PFSK-1 (cell line): ENCODE results near the gene EWSR1.

Experiments
- FOXP2 ChIP-seq: optimal IDR thresholded peaks from 2 replicates; pipeline ENCODE3; 2011; ENCODE audit warnings: borderline replicate concordance, control low read depth, inconsistent platforms; ENCODE audit not compliant: insufficient read depth; ENCODE audit errors: extremely low read length, extremely low read depth
- POLR2AphosphoS5 ChIP-seq: IDR thresholded peaks from 2 replicates; pipeline ENCODE4 v1.6.1; 2012; ENCODE audit warnings: low read depth, mild to moderate bottlenecking, control low read depth, low read length, moderate library complexity
- SIN3A ChIP-seq: IDR thresholded peaks from 2 replicates; pipeline ENCODE4 v1.6.1; 2012; ENCODE audit warnings: mild to moderate bottlenecking, low read length, moderate library complexity, borderline replicate concordance; ENCODE audit not compliant: insufficient read depth
- TAF1 ChIP-seq: IDR thresholded peaks from 2 replicates; pipeline ENCODE4 v1.6.1; 2012; ENCODE audit warnings: low read length, control low read depth, borderline replicate concordance; ENCODE audit not compliant: insufficient read depth
- TF ChIP-seq, protein P1 (sequence below), 2 experiments: IDR thresholded peaks; 2 replicates each; pipeline versions ENCODE4 v1.6.1 to v1.8.0; 2011 to 2012; ENCODE audit warnings: low read depth in 2 of 2, low read length in 2 of 2, control low read depth in 1 of 2, inconsistent platforms in 1 of 2, mild to moderate bottlenecking in 1 of 2, moderate library complexity in 1 of 2; ENCODE audit not compliant: insufficient read depth in 1 of 2

Gene EWSR1

DNA sequence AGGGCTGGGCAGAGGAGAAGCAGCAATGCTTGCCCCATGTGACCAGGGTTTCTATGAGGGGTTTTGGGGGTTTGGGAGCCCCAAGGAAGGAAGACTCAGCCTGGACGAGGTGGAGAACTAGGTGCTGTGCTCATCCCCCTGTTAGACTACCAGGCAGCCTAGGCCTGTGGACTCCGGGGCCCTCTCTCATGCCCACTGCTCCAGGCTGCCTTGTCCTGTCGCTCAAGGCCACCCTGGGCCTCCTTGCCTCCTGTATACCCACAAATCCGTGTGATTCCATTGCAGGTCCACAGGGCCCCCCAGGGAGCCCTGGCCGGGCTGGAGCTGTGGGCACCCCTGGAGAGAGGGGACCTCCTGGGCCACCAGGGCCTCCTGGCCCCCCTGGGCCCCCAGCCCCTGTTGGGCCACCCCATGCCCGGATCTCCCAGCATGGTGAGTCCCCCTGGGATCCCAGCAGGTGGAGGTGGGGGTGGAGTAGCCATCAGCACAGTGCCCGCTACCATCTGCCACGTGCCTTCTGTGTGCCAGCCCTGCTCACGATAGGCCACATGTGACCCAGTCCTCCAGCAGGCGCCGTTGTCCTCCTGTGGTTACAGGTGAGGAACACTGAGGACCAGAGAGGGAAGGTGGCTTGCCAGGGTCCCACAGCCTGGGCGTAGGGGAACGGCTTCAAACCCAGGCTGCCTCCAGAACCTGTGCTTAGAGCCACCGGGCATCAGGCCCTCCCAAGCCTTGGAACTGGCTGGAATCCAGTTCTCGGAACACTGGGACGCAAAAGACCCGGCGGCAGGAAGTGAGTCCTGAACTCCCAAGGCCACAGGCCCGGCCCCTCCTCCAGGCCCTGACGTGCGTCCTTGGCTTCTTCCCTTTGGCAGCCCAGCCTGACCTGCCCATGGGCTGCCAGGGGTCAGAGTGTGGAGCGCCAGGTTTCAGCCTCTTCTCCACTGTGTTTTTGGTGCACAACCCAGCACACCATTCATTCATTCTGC, 35.8 kb upstream of the EWSR1 start:
- TF ChIP-seq POLR2AphosphoS5 (no peak), SIN3A (no peak), FOXP2 (no peak), TAF1 (no peak)
- TF ChIP-seq, protein P1, sequence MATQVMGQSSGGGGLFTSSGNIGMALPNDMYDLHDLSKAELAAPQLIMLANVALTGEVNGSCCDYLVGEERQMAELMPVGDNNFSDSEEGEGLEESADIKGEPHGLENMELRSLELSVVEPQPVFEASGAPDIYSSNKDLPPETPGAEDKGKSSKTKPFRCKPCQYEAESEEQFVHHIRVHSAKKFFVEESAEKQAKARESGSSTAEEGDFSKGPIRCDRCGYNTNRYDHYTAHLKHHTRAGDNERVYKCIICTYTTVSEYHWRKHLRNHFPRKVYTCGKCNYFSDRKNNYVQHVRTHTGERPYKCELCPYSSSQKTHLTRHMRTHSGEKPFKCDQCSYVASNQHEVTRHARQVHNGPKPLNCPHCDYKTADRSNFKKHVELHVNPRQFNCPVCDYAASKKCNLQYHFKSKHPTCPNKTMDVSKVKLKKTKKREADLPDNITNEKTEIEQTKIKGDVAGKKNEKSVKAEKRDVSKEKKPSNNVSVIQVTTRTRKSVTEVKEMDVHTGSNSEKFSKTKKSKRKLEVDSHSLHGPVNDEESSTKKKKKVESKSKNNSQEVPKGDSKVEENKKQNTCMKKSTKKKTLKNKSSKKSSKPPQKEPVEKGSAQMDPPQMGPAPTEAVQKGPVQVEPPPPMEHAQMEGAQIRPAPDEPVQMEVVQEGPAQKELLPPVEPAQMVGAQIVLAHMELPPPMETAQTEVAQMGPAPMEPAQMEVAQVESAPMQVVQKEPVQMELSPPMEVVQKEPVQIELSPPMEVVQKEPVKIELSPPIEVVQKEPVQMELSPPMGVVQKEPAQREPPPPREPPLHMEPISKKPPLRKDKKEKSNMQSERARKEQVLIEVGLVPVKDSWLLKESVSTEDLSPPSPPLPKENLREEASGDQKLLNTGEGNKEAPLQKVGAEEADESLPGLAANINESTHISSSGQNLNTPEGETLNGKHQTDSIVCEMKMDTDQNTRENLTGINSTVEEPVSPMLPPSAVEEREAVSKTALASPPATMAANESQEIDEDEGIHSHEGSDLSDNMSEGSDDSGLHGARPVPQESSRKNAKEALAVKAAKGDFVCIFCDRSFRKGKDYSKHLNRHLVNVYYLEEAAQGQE (IDR thresholded peaks at IDR 0.05; ENCODE audit: insufficient read depth in 1 of 2, low read depth in 2 of 2, low read length in 2 of 2): no peak

DNA sequence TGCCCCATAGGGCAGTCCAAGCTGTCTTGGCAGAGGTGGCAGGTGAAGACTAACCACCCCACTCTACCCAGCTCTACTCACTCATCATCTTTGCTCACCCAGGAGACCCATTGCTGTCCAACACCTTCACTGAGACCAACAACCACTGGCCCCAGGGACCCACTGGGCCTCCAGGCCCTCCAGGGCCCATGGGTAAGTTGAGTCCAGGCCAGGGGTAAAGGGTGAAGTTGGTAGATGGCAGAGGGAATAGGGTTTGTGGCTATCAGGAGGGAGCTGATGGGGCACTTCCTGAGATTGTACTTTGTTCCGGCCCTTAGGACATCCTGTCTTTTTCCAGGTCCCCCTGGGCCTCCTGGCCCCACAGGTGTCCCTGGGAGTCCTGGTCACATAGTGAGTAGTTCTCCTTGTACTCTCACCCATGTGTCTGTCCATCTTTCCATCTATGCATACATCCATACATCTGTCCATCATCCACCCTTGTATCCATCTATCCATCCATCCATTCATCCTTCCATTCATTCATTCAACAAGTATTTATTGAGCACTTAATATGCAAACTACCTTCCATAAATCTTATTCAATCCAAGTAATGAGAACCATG, 34.7 kb upstream of the EWSR1 start:
- TF ChIP-seq SIN3A (no peak), FOXP2 (no peak), TAF1 (no peak), POLR2AphosphoS5 (no peak)
- TF ChIP-seq, protein P1 (IDR thresholded peaks at IDR 0.05; ENCODE audit: insufficient read depth in 1 of 2, low read depth in 2 of 2, low read length in 2 of 2): no peak

DNA sequence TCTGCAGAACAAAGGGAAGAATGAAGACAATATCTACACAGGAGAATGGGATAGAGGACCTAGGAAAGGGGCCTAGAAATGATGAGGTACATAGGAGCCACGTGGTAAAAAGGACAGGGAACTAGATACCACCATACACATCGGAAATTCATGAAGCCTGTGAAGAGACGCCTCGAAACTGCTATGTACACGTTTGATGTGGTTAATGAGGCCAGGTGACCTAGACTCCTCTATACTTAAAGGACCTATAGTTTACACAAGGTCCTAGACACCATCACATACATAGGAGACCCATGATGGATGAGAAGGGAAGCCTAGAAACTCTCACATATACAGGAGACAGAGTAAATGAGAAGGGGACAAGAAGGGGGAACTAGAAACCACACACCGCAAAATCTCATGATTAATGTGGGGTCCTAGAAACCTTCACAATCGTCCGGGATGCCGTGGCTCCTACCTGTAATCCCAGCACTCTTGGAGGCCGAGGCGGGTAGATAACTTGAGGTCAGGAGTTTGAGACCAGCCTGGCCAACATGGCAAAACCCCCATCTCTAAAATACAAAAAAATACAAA, 24.1 kb upstream of the EWSR1 start:
- no peak for TF ChIP-seq POLR2AphosphoS5
- TF ChIP-seq FOXP2: no peak
- TF ChIP-seq, protein P1 (IDR thresholded peaks at IDR 0.05; ENCODE audit: insufficient read depth in 1 of 2, low read depth in 2 of 2, low read length in 2 of 2): no peak
- no peak for TF ChIP-seq SIN3A
- no peak for TF ChIP-seq TAF1

DNA sequence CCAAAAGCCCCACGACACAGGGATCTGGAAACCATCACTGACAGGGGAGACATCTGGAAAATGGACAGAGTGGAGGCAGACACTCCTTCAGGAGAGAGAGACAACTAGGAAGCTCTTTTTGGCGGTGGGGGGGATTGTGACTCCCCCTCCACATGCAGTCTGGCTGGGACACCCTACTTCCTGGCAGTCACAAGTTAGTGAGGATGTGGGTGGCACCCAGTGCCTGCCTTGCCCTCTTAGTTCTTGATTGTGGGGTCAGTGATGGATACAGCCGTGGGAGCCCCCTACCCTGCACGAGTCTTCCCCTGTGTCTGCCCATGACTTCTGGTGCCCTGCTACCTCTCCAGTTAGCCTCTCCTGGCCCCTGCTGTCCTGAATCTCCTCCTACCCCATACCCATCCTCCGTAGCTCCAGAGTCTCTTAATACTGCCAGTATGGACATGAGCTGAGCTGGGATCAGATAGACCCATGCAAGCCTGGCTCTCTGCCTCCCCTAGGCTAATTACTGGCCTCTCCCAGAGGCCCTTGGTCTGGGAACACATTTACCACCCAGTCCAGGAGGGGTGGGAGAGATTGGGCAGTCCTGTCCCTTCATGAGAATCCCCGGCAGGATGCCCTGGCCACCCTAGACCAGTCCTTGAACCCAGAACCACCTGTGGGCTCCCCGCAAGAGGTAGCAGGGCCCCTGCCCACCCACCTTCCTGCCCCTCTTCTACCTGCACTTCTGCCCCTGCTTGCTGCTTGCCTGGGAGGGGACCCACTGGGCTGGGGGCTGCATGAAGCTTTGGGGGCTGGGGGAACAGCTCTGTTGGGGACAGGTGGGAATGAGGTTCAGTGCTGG, 23.1 kb upstream of the EWSR1 start:
- TF ChIP-seq POLR2AphosphoS5 (no peak), FOXP2 (no peak), SIN3A (no peak), TAF1 (no peak)
- TF ChIP-seq, protein P1 (IDR thresholded peaks at IDR 0.05; ENCODE audit: insufficient read depth in 1 of 2, low read depth in 2 of 2, low read length in 2 of 2): no peak
